ENCODE measurements around the gene GRID1. TPM values are rescaled to one million over a fixed set of nuclear protein-coding genes. Genes with fewer than 3 reads are reported as not detected.

Gene GRID1
- total and polyA plus RNA-seq, 9 of the 15 experiments (the other 6 are each of a cell fraction or from before 2014, with no cell fraction given), result 0.01 to 7.2 (median 1.2) TPM

GRCh38 chr10:86079088-86079487, 287.5 kb downstream of the GRID1 start (continued):
- TF ChIP-seq FOXK1 (CRISPR knock-in tag; IDR thresholded peaks at IDR 0.05; ENCODE audit: borderline replicate concordance) (no peak), ARNT (IDR thresholded peaks at IDR 0.05) (no peak), NUFIP1 (IDR thresholded peaks at IDR 0.05; ENCODE audit: partially characterized antibody) (no peak), SIN3B (IDR thresholded peaks at IDR 0.05; ENCODE audit: low read depth) (no peak), RNF2 (IDR thresholded peaks at IDR 0.05) (peak; percentile 34; the same call in 1 of the 2 replicates), BCOR (IDR thresholded peaks at IDR 0.05) (0 out of 2 replicates have a peak, but pooled peaks have one; percentile 9), AFF4 (CRISPR knock-in tag; IDR thresholded peaks at IDR 0.05) (no peak), CREB5 (CRISPR knock-in tag; IDR thresholded peaks at IDR 0.05) (no peak), MAX (CRISPR knock-in tag; IDR thresholded peaks at IDR 0.05) (no peak), RERE (CRISPR knock-in tag; IDR thresholded peaks at IDR 0.05; ENCODE audit: borderline replicate concordance) (no peak), MAZ (CRISPR knock-in tag; conservative IDR thresholded peaks at IDR 0.05 in 1 of 2, IDR thresholded peaks at IDR 0.05 in 1 of 2) (peak in 1 of 2 experiments; percentile 82; a peak in 1 of 4 replicates), LEF1 (IDR thresholded peaks at IDR 0.05) (peak; percentile 78; the same call in 1 of the 2 replicates), ZNF778 (CRISPR knock-in tag; IDR thresholded peaks at IDR 0.05) (no peak), ZKSCAN8 (CRISPR knock-in tag; IDR thresholded peaks at IDR 0.05) (no peak), ZNF589 (CRISPR knock-in tag; IDR thresholded peaks at IDR 0.05; ENCODE audit: low read depth) (no peak), RB1 (IDR thresholded peaks at IDR 0.05; ENCODE audit: low read depth) (no peak), ZNF253 (CRISPR knock-in tag; conservative IDR thresholded peaks at IDR 0.05) (no peak), NR2C1 (IDR thresholded peaks at IDR 0.05) (no peak), NR2C1 (tag; IDR thresholded peaks at IDR 0.05) (no peak), TCF3 (CRISPR knock-in tag; IDR thresholded peaks at IDR 0.05) (peak; percentile 88)
